ENCODE data around the gene OR2F1. TPM values are rescaled to one million over a fixed set of nuclear protein-coding genes. Genes with fewer than 3 reads are reported as not detected.

Gene OR2F1
- total RNA-seq, 4 donors from 2014 or later = not detected

- DNase-seq = peak in 1 of 2 donors; percentile 60
- Histone ChIP-seq H3K4me3 (no peak overlapping the region), H3K4me1 (peaks cover 0 to 14% of the 10 kb centered on the region in 2 donors), H3K27ac (peak overlapping the region; percentile 27 to 48), H3K27me3 (no peaks in the 10 kb centered on the region), H3K36me3 (no peaks in the 10 kb centered on the region), H3K9me3 (no peaks in the 10 kb centered on the region)
- intact Hi-C loops (cut with DNase I; ENCODE audit: low total_unique reads) = no loop called here
- TF ChIP-seq CTCF (IDR thresholded peaks at IDR 0.05) (no peak), POLR2A (IDR thresholded peaks at IDR 0.05) (no peak)
Observed at GRCh38 chr7:143909863-143910262, 44.8 kb upstream of the OR2F1 start.

DNA sequence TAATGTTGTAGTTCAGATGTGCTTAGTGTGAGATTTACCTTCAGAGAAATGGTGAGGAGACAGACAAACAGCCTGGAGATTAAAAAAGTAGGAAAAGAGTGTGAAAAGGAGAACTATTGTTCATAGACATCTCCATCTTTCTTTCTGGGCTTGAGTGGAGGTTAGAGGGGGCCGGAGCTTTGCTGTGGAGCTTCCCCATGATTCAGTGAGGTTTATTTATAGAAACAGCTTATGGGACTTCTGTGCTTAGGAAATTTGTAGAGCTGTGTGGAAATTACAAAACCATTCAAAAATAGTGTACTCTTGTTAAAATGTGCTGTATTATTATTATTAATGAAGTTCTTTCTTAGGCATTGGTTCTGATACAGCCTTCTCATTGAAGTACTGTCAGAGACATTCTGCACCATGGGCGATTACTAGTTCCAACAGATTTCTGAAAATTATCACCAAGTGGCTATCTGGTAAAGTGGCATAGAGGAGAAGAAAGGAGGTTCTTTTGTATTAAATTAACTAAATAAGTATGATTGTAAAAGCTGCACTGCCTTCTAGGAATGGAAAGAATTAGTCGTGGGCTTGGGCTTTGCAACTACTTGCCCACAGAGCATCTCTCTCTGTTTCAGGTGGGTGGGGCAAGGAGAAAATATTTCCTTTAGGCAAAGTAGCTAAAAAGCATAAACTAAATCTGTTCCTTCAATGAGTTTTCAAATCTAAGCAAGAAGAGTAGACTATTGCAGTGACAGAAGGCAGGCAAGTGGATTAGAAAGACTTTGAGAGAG is 44.0 kb upstream of the OR2F1 start:
- no peak for DNase-seq
- TF ChIP-seq CTCF (IDR thresholded peaks at IDR 0.05) (no peak), POLR2A (IDR thresholded peaks at IDR 0.05) (no peak)

DNA sequence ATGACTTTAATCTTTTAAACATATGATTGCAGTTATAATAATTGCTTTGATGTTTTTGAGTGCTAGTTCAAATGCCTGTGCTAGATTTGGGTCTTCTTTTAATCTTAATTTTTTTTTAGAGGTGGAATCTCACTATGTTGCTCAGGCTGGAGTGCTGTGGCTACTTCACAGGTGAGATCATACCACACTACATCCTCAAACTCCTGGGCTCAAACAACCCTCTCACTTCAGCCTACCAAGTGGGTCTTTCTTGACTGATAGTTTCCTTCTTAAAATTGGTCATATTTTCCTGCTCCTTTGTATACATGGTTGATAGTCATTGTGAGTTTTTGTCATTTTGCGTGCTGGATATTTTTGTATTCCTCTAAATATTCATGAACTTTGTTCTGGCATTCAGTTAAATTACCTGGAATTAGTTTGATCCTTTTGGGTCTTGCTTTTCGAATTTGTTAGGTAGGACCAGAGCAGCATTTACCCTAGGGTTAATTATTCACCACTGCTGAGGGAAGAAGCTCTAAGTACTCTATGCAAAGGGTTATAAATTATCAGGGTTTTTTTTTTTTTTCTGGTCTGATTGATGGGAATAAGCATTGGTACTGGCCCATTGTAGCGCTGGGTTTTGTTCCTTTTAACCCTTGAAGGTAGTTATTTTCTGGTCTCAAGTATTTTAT is 40.6 kb upstream of the OR2F1 start:
- no peak for TF ChIP-seq CTCF (IDR thresholded peaks at IDR 0.05)
- TF ChIP-seq POLR2A (IDR thresholded peaks at IDR 0.05) = no peak
- H3K4me1 ChIP-seq = peaks cover 0 to 4% of the 10 kb centered on the region in 2 donors
- no peak for DNase-seq
- no peak overlapping the region for H3K4me3 ChIP-seq
- intact Hi-C loops (cut with DNase I; ENCODE audit: low total_unique reads) = no loop called here
- H3K36me3 ChIP-seq = no peaks in the 10 kb centered on the region
- H3K9me3 ChIP-seq = no peaks in the 10 kb centered on the region
- H3K27me3 ChIP-seq = no peaks in the 10 kb centered on the region
- H3K27ac ChIP-seq = no peak overlapping the region

More for the DNA sequence above, 44.0 kb upstream of the OR2F1 start:
- intact Hi-C loops (cut with DNase I; ENCODE audit: low total_unique reads) = no loop called here
- Histone ChIP-seq H3K36me3 (no peaks in the 10 kb centered on the region), H3K4me1 (peaks cover 0 to 11% of the 10 kb centered on the region in 2 donors), H3K9me3 (no peaks in the 10 kb centered on the region), H3K27me3 (no peaks in the 10 kb centered on the region), H3K4me3 (no peak overlapping the region), H3K27ac (peak overlapping the region; percentile 48 to 55)

DNA sequence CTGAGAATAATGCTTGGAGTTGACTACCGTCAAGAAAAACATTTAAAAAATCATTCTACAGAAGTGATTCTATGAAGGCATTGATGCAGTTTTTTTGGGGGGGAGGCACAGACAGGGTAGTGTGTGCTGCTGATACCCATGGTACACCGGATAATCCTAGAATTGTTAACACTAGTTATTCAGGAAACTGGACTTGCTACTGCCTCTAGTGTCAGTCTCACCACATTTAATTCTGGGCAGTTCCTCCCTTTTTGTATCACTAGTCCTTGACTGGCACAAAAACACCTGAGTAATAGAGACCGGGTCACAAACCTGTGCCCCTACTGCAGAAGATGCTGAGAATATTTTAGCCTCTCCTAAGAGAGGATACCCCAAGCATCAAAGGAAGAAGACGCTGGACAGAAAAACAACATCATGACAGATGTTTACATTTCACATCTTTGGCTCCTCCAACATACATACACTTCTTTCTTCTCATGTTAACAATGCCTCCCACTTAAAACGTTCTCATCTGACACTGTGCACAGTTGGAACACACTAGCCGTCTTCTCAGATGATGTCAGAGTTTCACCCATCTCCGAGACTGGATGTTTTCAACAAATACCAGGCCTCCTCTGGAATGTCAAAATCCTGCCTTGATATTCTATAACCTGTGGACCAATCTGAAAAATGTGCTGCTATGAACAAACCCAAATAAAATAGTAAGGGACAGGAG is 39.5 kb upstream of the OR2F1 start:
- intact Hi-C loops (cut with DNase I; ENCODE audit: low total_unique reads) = no loop called here

More for the DNA sequence above, 39.5 kb upstream of the OR2F1 start:
- H3K27me3 ChIP-seq = no peaks in the 10 kb centered on the region
- no peaks in the 10 kb centered on the region for H3K36me3 ChIP-seq
- H3K4me3 ChIP-seq = no peak overlapping the region
- peaks cover 0 to 4% of the 10 kb centered on the region in 2 donors for H3K4me1 ChIP-seq
- TF ChIP-seq CTCF (IDR thresholded peaks at IDR 0.05) = no peak
- no peak for TF ChIP-seq POLR2A (IDR thresholded peaks at IDR 0.05)
- H3K9me3 ChIP-seq = no peaks in the 10 kb centered on the region
- no peak overlapping the region for H3K27ac ChIP-seq
- no peak for DNase-seq
